ENCODE measurements around the gene HUS1.

DNA sequence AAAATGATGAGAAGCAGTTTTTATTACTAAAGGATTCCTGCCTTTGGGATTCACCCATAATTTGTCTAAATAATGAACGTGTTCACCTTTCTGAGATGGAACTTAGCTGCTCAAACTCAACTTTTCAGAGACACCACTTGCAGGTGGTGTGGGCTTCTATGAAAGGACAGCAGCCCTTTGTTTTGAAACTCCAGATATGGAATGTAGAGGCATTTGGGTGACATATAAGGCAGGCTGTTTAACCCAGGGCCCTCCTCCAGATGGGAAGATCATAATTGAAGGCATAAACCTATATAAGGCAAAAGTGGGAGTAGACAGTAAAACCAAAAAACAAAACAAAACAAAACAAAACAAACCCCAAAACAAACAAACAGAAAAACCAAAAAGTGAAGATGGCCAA lies 11.9 kb upstream of the HUS1 start:
- no peak for TF ChIP-seq MED13 (CRISPR knock-in tag; IDR thresholded peaks at IDR 0.05)
- TF ChIP-seq, protein P1, sequence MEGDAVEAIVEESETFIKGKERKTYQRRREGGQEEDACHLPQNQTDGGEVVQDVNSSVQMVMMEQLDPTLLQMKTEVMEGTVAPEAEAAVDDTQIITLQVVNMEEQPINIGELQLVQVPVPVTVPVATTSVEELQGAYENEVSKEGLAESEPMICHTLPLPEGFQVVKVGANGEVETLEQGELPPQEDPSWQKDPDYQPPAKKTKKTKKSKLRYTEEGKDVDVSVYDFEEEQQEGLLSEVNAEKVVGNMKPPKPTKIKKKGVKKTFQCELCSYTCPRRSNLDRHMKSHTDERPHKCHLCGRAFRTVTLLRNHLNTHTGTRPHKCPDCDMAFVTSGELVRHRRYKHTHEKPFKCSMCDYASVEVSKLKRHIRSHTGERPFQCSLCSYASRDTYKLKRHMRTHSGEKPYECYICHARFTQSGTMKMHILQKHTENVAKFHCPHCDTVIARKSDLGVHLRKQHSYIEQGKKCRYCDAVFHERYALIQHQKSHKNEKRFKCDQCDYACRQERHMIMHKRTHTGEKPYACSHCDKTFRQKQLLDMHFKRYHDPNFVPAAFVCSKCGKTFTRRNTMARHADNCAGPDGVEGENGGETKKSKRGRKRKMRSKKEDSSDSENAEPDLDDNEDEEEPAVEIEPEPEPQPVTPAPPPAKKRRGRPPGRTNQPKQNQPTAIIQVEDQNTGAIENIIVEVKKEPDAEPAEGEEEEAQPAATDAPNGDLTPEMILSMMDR (CRISPR knock-in tag; IDR thresholded peaks at IDR 0.05), result no peak
- no peak for TF ChIP-seq ELF4 (CRISPR knock-in tag; IDR thresholded peaks at IDR 0.05; ENCODE audit: borderline replicate concordance)
- TF ChIP-seq SKI (IDR thresholded peaks at IDR 0.05; ENCODE audit: partially characterized antibody), result no peak
- TF ChIP-seq SIN3A (IDR thresholded peaks at IDR 0.05; ENCODE audit: borderline replicate concordance, low read depth, low read length), result no peak
- no peak for TF ChIP-seq ZNF746 (CRISPR knock-in tag; IDR thresholded peaks at IDR 0.05)
- no peak for TF ChIP-seq TARDBP (CRISPR knock-in tag; IDR thresholded peaks at IDR 0.05)
- no peak for TF ChIP-seq DPF2 (CRISPR knock-in tag; IDR thresholded peaks at IDR 0.05; ENCODE audit: borderline replicate concordance, low read depth)
- no peak for TF ChIP-seq POLR2AphosphoS2 (IDR thresholded peaks at IDR 0.05; ENCODE audit: low read depth, low read length)
- TF ChIP-seq ZBTB7B (CRISPR knock-in tag; IDR thresholded peaks at IDR 0.05), result no peak
- TF ChIP-seq JUNB (CRISPR knock-in tag; IDR thresholded peaks at IDR 0.05; ENCODE audit: borderline replicate concordance), result no peak
- no peak for TF ChIP-seq NR2F1 (CRISPR knock-in tag; IDR thresholded peaks at IDR 0.05)
- no peak for TF ChIP-seq KDM1A (CRISPR knock-in tag; IDR thresholded peaks at IDR 0.05)
